Germinal center (tissue), 1 donor: ENCODE data around the gene HCRT.

ENCODE experiments used
- DNase-seq: peaks from one replicate; pipeline ENCODE4 v3.0.0; 2012; ENCODE audit warnings: mixed read lengths, low spot score

The HCRT gene

DNA sequence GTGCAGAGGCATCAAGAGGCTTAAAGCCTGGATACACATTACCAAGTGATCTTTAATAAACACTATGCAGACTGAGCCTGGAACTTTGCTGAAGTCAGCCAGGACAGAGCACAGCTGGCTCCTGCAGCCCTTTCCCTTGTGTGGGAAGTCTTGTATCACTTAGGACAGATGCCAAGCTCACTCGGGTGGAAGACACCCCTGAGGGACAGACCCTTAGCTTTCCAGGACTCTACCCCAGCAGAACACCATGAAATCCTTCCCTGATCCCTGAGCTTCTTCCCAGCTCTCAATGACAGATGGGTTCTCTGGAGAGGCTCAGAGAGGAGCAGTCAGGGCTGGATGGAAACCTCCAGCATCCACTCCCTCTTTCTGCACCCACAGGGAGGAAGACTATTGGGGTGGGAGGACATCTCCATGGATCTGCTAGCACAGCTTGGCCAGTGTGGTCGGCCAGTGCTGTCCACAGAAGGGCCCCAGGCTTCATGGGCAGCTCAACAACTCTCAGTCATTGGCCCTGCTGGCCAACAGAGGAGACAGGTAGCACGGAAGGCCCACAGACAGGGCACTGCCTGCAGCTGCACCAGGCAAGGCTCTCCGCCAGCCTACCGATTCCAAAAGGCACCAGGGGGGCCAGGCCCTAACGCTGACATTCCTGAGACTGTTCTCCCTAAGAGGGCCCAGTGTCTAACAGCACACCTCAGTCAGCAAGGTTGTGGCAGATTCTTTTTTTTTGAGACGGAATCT is 46.3 kb downstream of the HCRT start:
- DNase-seq, result no peak

DNA sequence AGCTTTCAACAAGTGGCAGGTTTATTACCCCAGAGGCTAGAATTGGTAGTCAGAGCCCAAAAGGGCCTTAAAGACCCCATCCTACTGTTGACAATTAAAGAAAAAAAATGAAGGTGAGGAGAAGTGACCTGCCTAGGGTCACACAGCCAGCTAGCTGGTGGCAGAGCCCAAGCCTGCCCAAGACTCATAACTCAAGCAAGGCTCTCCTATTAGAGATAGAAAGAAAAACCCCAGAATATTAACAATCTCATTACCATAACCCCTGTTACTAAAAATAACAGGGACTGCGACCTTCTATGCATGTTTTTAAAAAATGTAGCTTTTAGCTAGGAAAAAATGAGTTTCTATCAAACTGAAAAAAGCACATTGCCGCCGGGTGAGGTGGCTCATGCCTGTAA is 48.6 kb downstream of the HCRT start:
- no peak for DNase-seq

- no peak for DNase-seq
Observed at GRCh38 chr17:42135664-42136653, 49.3 kb downstream of the HCRT start.

DNA sequence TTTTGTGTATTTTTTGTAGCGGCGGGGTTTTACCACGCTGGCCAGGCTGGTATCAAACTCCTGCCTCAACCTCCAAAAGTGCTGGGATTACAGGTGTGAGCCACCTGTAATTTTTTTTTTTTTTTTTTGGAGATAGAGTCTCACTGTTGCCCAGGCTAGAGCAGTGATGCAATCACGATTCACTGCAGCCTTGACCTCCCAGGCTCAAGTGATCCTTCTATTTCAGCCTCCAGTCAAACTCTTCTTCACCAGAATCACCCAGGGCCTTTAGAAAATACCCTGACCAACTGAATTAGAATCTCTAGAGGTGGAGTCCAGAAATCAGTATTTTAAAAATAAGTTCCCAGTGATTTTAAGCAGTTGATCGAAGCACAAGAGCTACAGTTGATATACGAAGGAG is 50.1 kb downstream of the HCRT start:
- DNase-seq, result no peak
